AG09309 (cell line): ENCODE data around the gene HECTD4.
A peak's percentile ranks its signal among the peaks of the same experiment; 100 is the strongest.
"Not testable (repeated sequence)": the region's sequence is repeated elsewhere in the genome, so short reads cannot be mapped to it uniquely, and the experiment has no call there.

Experiments
- DNase-seq: peaks from one replicate; pipeline ENCODE4 v3.0.0-alpha.2; 2010; ENCODE audit warnings: low read depth
- H3K4me3 ChIP-seq: 2 replicates; pipeline ENCODE4 v1.5.1; 2011; ENCODE audit warnings: mild to moderate bottlenecking, low read depth, low read length, moderate library complexity; ENCODE audit not compliant: control insufficient read depth
- TF ChIP-seq, protein P1 (sequence below): IDR thresholded peaks from 2 replicates; pipeline ENCODE4 v1.5.1; 2011; ENCODE audit warnings: mild to moderate bottlenecking, low read depth, low read length, inconsistent platforms; ENCODE audit not compliant: insufficient read depth, control insufficient read depth; ENCODE audit errors: missing control alignments

Gene HECTD4

DNA sequence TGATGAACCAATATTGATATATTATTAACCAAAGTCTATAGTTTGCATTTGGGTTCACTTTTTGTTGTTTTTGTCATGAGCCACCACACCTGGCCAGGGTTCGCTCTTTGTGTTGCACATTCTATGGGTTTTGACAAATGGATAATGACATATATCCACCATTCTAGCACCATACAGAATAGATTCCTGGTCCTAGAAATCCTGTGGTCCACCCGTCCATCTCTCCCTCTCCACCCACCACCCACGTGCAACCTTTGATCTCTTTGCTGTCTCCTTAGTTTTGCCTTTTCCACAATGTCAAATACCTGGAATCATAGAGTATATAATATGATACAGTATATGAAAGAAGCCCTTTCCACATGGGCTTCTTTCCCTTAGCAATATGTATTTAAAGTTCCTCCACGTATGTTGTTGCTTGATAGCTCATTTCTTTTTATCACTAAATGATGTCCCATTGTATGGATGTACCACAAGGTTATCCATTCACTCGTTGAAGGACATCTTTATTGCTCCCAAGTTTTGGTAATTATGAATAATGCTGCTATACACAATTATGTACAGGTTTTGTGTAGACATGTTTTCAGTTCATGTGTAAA, 19.8 kb upstream of the HECTD4 start:
- no peak overlapping the region for H3K4me3 ChIP-seq
- no peak for DNase-seq
- TF ChIP-seq, protein P1, sequence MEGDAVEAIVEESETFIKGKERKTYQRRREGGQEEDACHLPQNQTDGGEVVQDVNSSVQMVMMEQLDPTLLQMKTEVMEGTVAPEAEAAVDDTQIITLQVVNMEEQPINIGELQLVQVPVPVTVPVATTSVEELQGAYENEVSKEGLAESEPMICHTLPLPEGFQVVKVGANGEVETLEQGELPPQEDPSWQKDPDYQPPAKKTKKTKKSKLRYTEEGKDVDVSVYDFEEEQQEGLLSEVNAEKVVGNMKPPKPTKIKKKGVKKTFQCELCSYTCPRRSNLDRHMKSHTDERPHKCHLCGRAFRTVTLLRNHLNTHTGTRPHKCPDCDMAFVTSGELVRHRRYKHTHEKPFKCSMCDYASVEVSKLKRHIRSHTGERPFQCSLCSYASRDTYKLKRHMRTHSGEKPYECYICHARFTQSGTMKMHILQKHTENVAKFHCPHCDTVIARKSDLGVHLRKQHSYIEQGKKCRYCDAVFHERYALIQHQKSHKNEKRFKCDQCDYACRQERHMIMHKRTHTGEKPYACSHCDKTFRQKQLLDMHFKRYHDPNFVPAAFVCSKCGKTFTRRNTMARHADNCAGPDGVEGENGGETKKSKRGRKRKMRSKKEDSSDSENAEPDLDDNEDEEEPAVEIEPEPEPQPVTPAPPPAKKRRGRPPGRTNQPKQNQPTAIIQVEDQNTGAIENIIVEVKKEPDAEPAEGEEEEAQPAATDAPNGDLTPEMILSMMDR = no peak

DNA sequence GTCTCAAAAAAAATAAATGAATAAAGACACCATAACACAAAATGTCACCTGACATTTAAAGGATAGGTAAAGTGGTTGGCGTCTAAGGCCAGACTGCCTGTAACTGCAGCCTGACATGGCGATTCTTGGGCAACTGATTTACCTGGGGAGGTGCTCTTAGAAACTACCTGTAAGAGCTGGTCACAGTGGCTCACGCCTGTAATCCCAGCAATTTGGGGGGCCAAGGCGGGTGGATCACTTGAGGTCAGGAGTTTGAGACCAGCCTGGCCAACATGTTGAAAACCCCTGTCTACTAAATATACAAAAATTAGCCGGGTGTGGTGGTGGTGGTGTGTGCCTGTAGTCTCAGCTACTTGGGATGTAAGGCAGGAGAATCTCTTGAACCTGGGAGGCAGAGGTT, 18.8 kb upstream of the HECTD4 start:
- DNase-seq = no peak
- TF ChIP-seq, protein P1 = no peak
- H3K4me3 ChIP-seq = no peak overlapping the region

DNA sequence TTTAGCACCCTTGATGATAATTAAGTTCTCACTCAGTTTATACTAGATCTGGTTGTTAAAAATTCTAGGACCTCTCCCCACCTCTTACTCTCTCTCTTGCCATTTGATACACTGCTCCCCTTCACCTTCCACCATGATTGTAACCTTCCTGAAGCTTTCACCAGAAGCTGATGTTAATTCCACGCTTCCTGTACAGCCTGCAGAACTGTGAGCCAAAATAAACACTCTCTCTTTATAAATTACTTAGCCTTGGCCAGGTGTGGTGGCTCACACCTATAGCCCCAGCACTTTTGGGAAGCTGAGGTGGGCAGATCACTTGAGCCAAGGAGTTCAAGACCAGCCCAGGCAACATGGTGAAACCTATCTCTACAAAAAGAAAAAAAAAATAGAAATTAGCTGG, 11.1 kb upstream of the HECTD4 start:
- DNase-seq = no peak
- TF ChIP-seq, protein P1 = no peak
- no peak overlapping the region for H3K4me3 ChIP-seq

DNA sequence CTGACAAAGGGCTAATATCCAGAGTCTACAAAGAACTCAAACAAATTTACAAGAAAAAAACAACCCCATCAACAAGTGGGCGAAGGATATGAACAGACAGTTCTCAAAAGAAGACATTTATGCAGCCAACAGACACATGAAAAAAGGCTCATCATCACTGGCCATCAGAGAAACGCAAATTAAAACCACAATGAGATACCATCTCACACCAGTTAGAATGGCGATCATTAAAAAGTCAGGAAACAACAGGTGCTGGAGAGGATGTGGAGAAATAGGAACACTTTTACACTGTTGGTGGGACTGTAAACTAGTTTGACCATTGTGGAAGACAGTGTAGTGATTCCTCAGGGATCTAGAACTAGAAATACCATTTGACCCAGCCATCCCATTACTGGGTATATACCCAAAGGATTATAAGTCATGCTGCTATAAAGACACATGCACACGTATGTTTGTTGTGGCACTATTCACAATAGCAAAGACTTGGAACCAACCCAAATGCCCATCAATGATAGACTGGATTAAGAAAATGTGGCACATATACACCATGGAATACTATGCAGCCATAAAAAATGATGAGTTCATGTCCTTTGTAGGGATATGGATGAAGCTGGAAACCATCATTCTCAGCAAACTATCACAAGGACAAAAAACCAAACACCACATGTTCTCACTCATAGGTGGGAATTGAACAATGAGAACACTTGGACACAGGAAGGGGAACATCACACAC, 7.9 kb upstream of the HECTD4 start:
- not testable (repeated sequence) for DNase-seq, H3K4me3 ChIP-seq

DNA sequence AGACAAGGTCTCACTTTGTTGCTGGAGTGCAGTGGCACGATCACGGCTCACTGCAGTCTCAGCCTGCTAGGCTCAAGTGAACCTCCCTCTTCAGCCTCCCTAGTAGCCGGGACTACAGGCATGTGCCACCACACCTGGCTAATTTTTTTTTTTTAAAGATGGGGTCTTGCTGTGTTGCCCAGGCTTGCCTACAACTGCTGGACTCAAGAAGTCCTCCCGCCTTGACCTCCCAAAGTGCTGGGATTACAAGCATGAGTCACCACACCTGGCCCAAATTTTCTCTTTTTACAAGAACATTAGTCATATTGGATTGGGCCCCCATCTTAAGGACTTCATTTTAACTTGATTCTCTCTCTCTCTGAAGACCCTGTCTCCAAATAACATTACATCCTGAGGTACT, 7.0 kb upstream of the HECTD4 start:
- TF ChIP-seq, protein P1 = no peak
- no peak for DNase-seq
- no peak overlapping the region for H3K4me3 ChIP-seq

DNA sequence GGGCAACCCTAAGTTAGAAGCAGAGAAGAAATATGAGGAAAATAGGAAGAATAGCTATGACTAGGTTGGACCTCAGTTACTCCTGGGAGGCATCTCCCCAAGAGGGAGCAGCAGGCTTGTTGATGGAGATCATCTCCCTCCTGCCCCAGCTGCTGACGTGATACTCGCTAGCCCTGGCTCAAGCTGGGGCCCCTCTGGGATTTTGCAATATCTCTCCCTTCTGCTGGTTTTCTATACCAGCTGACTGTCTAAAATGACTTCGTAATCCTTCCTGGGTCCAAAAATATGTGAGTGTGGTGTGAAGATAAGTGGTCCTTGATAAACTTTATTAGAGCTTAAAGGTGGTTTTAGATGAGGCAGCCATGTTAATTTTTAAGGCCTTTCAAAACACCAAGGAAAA, 4.5 kb upstream of the HECTD4 start:
- H3K4me3 ChIP-seq = no peak overlapping the region
- TF ChIP-seq, protein P1 = no peak
- DNase-seq = peak; percentile 61

DNA sequence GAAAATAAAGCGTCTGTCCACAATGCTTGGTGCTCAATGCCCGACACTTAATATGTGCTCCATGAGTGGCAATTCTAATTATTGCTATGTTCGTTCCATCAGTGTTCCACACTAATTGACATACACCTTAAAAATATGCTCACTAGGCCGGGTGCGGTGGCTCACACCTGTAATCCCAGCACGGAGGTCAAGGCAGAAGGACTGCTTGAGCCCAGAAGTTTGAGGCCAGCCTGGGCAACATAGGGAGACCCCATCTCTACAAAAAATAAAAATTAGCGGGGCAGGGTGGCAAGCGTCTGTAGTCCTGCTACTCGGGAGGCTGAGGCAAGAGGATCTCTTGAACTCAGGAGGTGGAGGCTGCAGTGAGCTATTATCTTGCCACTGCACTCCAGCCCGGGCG, 635 bp upstream of the HECTD4 start:
- no peak overlapping the region for H3K4me3 ChIP-seq
- TF ChIP-seq, protein P1 = no peak
- no peak for DNase-seq
